GM04503 (cell line): ENCODE data around the gene CFLAR.

Source experiments
- DNase-seq: peaks from one replicate; pipeline ENCODE4 v3.0.0-alpha.2; 2012; ENCODE audit warnings: low read depth

The CFLAR gene

GRCh38 chr2:201219328-201220096 lies 103.5 kb downstream of the CFLAR start:
- DNase-seq = no peak

DNA sequence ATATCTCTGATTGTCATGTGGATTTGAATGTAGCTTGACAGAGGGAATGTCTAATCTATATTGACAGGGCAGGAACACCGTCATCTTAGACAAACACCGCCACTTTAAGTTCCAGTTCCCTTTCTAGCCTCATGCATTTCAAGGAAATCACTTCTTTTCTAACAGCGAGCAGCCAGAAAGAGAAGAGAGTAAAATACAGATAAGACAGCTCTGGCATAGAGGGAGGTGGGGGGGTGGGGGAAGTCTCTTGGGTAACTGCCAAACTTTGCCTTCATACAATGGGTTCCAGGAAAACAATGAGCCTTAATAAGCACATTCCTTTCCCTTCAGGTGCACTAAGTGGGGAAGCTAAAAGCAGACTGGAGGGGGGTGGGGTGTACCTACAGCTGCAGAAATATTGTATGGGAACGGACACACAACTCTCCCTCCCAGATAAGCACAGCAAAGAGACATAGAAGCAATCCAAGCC lies 104.2 kb downstream of the CFLAR start:
- DNase-seq = no peak

DNA sequence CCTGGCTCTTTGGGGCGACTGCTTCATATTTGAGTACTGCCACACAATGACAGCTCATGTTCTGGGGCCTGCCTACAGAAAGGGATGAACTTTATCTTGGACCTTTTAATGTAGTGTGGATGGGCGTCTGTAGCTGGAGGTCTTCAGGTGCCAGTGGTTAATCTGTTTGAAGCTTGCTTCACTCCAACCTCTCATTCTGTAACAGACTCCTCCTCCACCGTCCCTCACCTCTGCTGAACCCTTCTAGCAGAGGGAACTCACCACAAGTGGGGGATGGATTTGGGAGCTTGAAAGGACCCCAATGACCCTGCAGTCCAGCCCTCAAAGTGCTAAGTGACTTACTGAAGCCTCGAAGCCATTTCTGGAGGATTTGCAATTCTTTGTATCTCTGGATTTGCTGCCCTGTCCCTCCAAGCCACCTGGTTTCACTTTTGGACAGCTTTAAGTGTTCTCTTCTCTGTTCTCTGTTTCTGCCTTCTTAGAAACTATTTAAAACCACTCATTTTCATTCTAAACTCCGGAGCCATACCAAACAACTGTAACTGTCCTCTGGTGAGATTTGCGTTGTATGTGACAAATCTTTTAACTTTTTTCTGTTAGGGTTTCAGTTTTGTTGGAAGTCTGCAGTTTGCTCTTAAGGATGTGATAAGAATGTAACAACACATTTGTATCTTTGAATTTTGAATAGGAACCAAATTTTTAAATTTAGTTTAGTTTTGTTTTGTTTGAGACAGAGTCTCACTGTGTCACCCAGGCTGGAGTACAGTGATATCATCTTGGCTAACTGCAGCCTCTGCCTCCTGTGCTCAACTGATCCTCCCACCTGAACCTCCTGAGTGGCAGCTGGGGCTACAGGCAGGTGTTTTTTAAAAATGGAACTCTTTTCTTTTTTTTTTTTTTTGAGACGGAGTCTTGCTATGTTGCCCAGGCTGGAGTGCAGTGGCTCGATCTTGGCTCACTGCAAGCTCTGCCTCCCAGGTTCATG lies 107.4 kb downstream of the CFLAR start:
- DNase-seq = no peak
